Psoas muscle (tissue), 8 donors: Measurements from ENCODE around the gene FCN1. TPM values are rescaled to one million over a fixed set of nuclear protein-coding genes. Genes with fewer than 3 reads are reported as not detected.

Experiments used
- ATAC-seq, 4 donors: fragments of 200-7000 bp; cut with Tn5 transposase; one replicate each; pipeline ENCODE4 v1.9.1; 2020; ENCODE audit warnings: moderate library complexity in 3 of 4, mild to moderate bottlenecking in 2 of 4
- DNase-seq, 2 donors: peaks; one replicate each; pipeline ENCODE4 v3.0.0-alpha.2; 2020
- H3K27ac ChIP-seq: fragments of 200-600 bp; one replicate; pipeline ENCODE4 v1.8.0; 2022
- H3K27me3 ChIP-seq, 3 donors: fragments of 200-600 bp in 1 of 3; one replicate each; pipeline versions ENCODE4 v1.6.1 to v1.8.0; 2013 to 2022; ENCODE audit warnings: low read length in 2 of 3, mild to moderate bottlenecking in 2 of 3, moderate library complexity in 1 of 3; ENCODE audit not compliant: insufficient read depth in 3 of 3
- H3K36me3 ChIP-seq, 2 donors: fragments of 200-600 bp in 1 of 2; one replicate each; pipeline versions ENCODE4 v1.6.1 to v1.8.0; 2013 to 2022; ENCODE audit warnings: low read depth in 1 of 2, mild to moderate bottlenecking in 1 of 2, moderate library complexity in 1 of 2; ENCODE audit not compliant: insufficient read depth in 1 of 2
- H3K4me1 ChIP-seq: fragments of 200-600 bp; one replicate; pipeline ENCODE4 v1.8.0; 2022
- H3K4me3 ChIP-seq: fragments of 200-600 bp; one replicate; pipeline ENCODE4 v1.8.0; 2022; ENCODE audit warnings: mild to moderate bottlenecking
- H3K9me3 ChIP-seq: fragments of 200-600 bp; one replicate; pipeline ENCODE4 v1.8.0; 2022
- CTCF ChIP-seq: fragments of 200-600 bp; IDR thresholded peaks from one replicate; pipeline ENCODE4 v1.8.0; 2022; ENCODE audit warnings: antibody characterized with exemption
- WGBS, 3 donors: extraction: QIAGEN DNeasy Blood & Tissue Kit; methylation state at CpG; one replicate each; pipeline versions ENCODE4 v1.1.6 to v1.1.7; 2013; 5-methylcytosine and 5-hydroxymethylcytosine counted together
- intact Hi-C, 2 donors: fragments of 100-400 bp; cut with DNase I; formaldehyde crosslinking; loops; one replicate each; pipeline versions ENCODE4 v1.11.0 to v1.14.2; 2022
- polyA plus RNA-seq, 3 donors: library from polyadenylated mRNA; stranded (reverse); fragments of 200-250 nt; gene quantifications; one replicate each; pipeline ENCODE4 v1.2.3, GENCODE V29; 2013
- total RNA-seq, 4 donors: library from RNA; stranded (reverse); fragmentation: NEBNext Ultra II Directional in 2 of 4; extraction: Animal tissue kit (Norgen Biotek cat#: 25700) in 2 of 4; gene quantifications; one replicate each; pipeline versions ENCODE4 v1.2.1 to v1.2.4, GENCODE V29; 2021 to 2023
- donor health status: healthy with polysubstance abuse.
- donor health status: DM: no; HTN: no; CAD: no; lungs with moderate emphysema.
- donor health status: Bipolar disorder and iron deficiency.
- donor health status: healthy.
- donor health status: DM: yes; HTN: yes; CAD: no.
- donor health status: DM: no; HTN: no; CAD: no.
- donor health status: DM: no; HTN: no; CAD: no.
- donor health status: DM: yes; HTN: yes; CAD: no.

Gene FCN1
- total and polyA plus RNA-seq, 7 donors, result 0.51 to 3.9 (median 0.82) TPM

- 83 to 89% (median 84%) methylated on average over 13 of the region's 13 CpGs for WGBS, 3 donors
- Histone ChIP-seq H3K27ac (no peak overlapping the region), H3K27me3 (peaks cover 0 to 56% (median 11%) of the 10 kb centered on the region in 3 donors), H3K36me3 (no peaks in the 10 kb centered on the region), H3K4me1 (no peaks in the 10 kb centered on the region), H3K4me3 (no peak overlapping the region), H3K9me3 (no peaks in the 10 kb centered on the region)
- TF ChIP-seq CTCF, result no peak
- DNase-seq (peak in 1 of 2 donors; percentile 25), ATAC-seq (no peak)
- intact Hi-C loops, result no loop called here
Observed at GRCh38 chr9:134943411-134943810, 25.7 kb upstream of the FCN1 start.

GRCh38 chr9:134942788-134943184, 25.1 kb upstream of the FCN1 start:
- no peak overlapping the region for H3K4me3 ChIP-seq
- H3K27me3 ChIP-seq, result peaks cover 0 to 61% (median 15%) of the 10 kb centered on the region in 3 donors
- no peaks in the 10 kb centered on the region for H3K36me3 ChIP-seq
- H3K9me3 ChIP-seq, result no peaks in the 10 kb centered on the region
- no peak for TF ChIP-seq CTCF
- H3K4me1 ChIP-seq, result no peaks in the 10 kb centered on the region
- no peak for DNase-seq
- no peak for ATAC-seq
- WGBS, 3 donors, result 26 to 47% (median 42%) methylated on average over 8 of the region's 8 CpGs
- intact Hi-C loops, result no loop called here
- H3K27ac ChIP-seq, result no peak overlapping the region

GRCh38 chr9:134942011-134942787, 24.5 kb upstream of the FCN1 start:
- no peaks in the 10 kb centered on the region for H3K36me3 ChIP-seq
- no peaks in the 10 kb centered on the region for H3K4me1 ChIP-seq
- ATAC-seq (no peak), DNase-seq (peak in 1 of 2 donors; percentile 32)
- no peak overlapping the region for H3K4me3 ChIP-seq
- H3K27me3 ChIP-seq, result peaks cover 0 to 62% (median 14%) of the 10 kb centered on the region in 3 donors
- H3K27ac ChIP-seq, result no peak overlapping the region
- TF ChIP-seq CTCF, result no peak
- intact Hi-C loops, result no loop called here
- H3K9me3 ChIP-seq, result no peaks in the 10 kb centered on the region
- WGBS, 3 donors, result 41 to 47% (median 42%) methylated on average over 27 of the region's 27 CpGs

GRCh38 chr9:134940236-134941208, 22.8 kb upstream of the FCN1 start:
- Histone ChIP-seq H3K4me1 (no peaks in the 10 kb centered on the region), H3K4me3 (no peak overlapping the region), H3K36me3 (no peaks in the 10 kb centered on the region), H3K27ac (no peak overlapping the region), H3K9me3 (no peaks in the 10 kb centered on the region), H3K27me3 (peaks cover 0 to 74% (median 12%) of the 10 kb centered on the region in 3 donors)
- TF ChIP-seq CTCF, result no peak
- WGBS, 3 donors, result 75 to 80% (median 77%) methylated on average over 25 to 27 of the region's 27 CpGs
- no peak for ATAC-seq
- intact Hi-C loops, result no loop called here
- peak in 1 of 2 donors; percentile 30 for DNase-seq
